RWPE1 (cell line): Measurements from ENCODE around the gene RNF223.
"Not testable (repeated sequence)": the region's sequence is repeated elsewhere in the genome, so short reads cannot be mapped to it uniquely, and the experiment has no call there.

ENCODE experiments used
- CTCF ChIA-PET: fragments of 350-600 bp; sonication (Branson Sonifier 250); formaldehyde crosslinking; extraction: SDS; loops from one replicate; lab custom pipeline; 2021; lab: Yijun Ruan, JAX
- POLR2A ChIA-PET: fragments of 400-600 bp; formaldehyde crosslinking; extraction: SDS; loops from one replicate; lab custom pipeline; 2020; ENCODE audit warnings: antibody characterized with exemption; ENCODE audit not compliant: low non-redundant PET; lab: Yijun Ruan, JAX
- DNase-seq: peaks from one replicate; pipeline ENCODE4 v3.0.0; 2012; ENCODE audit warnings: low spot score
- H3K27ac ChIP-seq: fragments of 450-650 bp; 2 replicates; pipeline ENCODE4 v1.5.1; 2017
- CTCF ChIP-seq: fragments of 450-650 bp; conservative IDR thresholded peaks from 2 replicates; pipeline ENCODE4 v1.5.1; 2017; ENCODE audit warnings: low read depth, mild to moderate bottlenecking

RNF223 gene

GRCh38 chr1:1035291-1035943 lies 38.7 kb downstream of the RNF223 start:
- CTCF ChIA-PET: interaction anchor here (1.4 kb wide), 1 partner anchor 33 kb away, joined by 3 read pairs; no protein-coding TSS in a partner anchor
- no peak for TF ChIP-seq CTCF
- POLR2A ChIA-PET: no interaction called here
- DNase-seq: no peak
- peak overlapping the region; percentile 81 for H3K27ac ChIP-seq

GRCh38 chr1:1034439-1034781 lies 39.7 kb downstream of the RNF223 start:
- CTCF ChIA-PET: interaction anchor here (1.4 kb wide), 1 partner anchor 32 kb away, joined by 3 read pairs; no protein-coding TSS in a partner anchor
- no peak for TF ChIP-seq CTCF
- DNase-seq: no peak
- POLR2A ChIA-PET: no interaction called here
- H3K27ac ChIP-seq: peak overlapping the region; percentile 10; the same call in 1 of the 2 replicates

GRCh38 chr1:1033731-1034438 lies 40.2 kb downstream of the RNF223 start:
- CTCF ChIA-PET: interaction anchor here (1.4 to 1.5 kb wide), 2 partner anchors 19 to 32 kb away, joined by 3 to 4 read pairs; no protein-coding TSS in a partner anchor
- no peak for TF ChIP-seq CTCF
- H3K27ac ChIP-seq: peak overlapping the region; percentile 10; the same call in 1 of the 2 replicates
- POLR2A ChIA-PET: no interaction called here
- DNase-seq: no peak

GRCh38 chr1:1033009-1033587 lies 41.0 kb downstream of the RNF223 start:
- ChIA-PET CTCF (interaction anchor here (1.5 kb wide), 1 partner anchor 18 kb away, joined by 4 read pairs; no protein-coding TSS in a partner anchor), POLR2A (no interaction called here)
- peak; percentile 24 for TF ChIP-seq CTCF
- DNase-seq: no peak
- H3K27ac ChIP-seq: peak overlapping the region; percentile 53

- TF ChIP-seq CTCF: no peak
- peak overlapping the region; percentile 53 for H3K27ac ChIP-seq
- DNase-seq: no peak
- ChIA-PET POLR2A (interaction anchor here (0.8 kb wide), 1 partner anchor 11 kb away, joined by 4 read pairs; no protein-coding TSS in a partner anchor), CTCF (interaction anchor here (1.5 kb wide), 1 partner anchor 18 kb away, joined by 4 read pairs; no protein-coding TSS in a partner anchor)
Observed at GRCh38 chr1:1032424-1032823, 41.7 kb downstream of the RNF223 start.

GRCh38 chr1:1031659-1032235 lies 42.4 kb downstream of the RNF223 start:
- CTCF ChIA-PET: no interaction called here
- POLR2A ChIA-PET: interaction anchor here (0.8 kb wide), 1 partner anchor 11 kb away, joined by 4 read pairs; no protein-coding TSS in a partner anchor
- no peak for TF ChIP-seq CTCF
- H3K27ac ChIP-seq: peak overlapping the region; percentile 53
- DNase-seq: no peak

- CTCF ChIA-PET, POLR2A ChIA-PET, DNase-seq: not testable (repeated sequence)
- H3K27ac ChIP-seq: peak overlapping the region; percentile 53
Observed at GRCh38 chr1:1030867-1031658, 43.0 kb downstream of the RNF223 start.
